DND-41 (cell line): ENCODE measurements around the gene PRAME.

Experiments
- ATAC-seq: fragments of 200-7000 bp; cut with Tn5 transposase; 3 replicates; pipeline ENCODE4 v1.9.1; 2021; ENCODE audit warnings: low read depth; ENCODE audit not compliant: insufficient read depth
- DNase-seq: peaks from one replicate; pipeline ENCODE4 v3.0.0-alpha.2; 2020
- H2AFZ ChIP-seq: 2 replicates; pipeline ENCODE4 v1.6.0; 2012; ENCODE audit warnings: low read depth, low read length
- H3K27ac ChIP-seq: 2 replicates; pipeline ENCODE4 v1.5.1; 2012; ENCODE audit warnings: low read length, inconsistent platforms
- H3K27me3 ChIP-seq: fragments of 200-600 bp; sonication (generic); 2 replicates; pipeline ENCODE4 v1.6.0; 2012; ENCODE audit warnings: low read length, mild to moderate bottlenecking, inconsistent platforms; ENCODE audit not compliant: insufficient read depth, poor library complexity
- H3K36me3 ChIP-seq: 2 replicates; pipeline ENCODE4 v1.5.1; 2012; ENCODE audit warnings: low read length, inconsistent platforms; ENCODE audit not compliant: insufficient read depth
- H3K4me1 ChIP-seq: 2 replicates; pipeline ENCODE4 v1.5.1; 2012; ENCODE audit warnings: mild to moderate bottlenecking, low read length; ENCODE audit not compliant: insufficient read depth
- H3K4me2 ChIP-seq: 2 replicates; pipeline ENCODE4 v1.6.0; 2012; ENCODE audit warnings: mild to moderate bottlenecking, moderate library complexity, low read length, inconsistent platforms; ENCODE audit not compliant: insufficient read depth
- H3K4me3 ChIP-seq, 2 experiments: fragments of 200-600 bp in 1 of 2; shearing (Covaris generic) in 1 of 2; 2 replicates each; pipeline ENCODE4 v1.5.1; 2012 to 2016; ENCODE audit warnings: inconsistent platforms in 2 of 2, low read length in 2 of 2, mild to moderate bottlenecking in 2 of 2, low read depth in 1 of 2, moderate library complexity in 1 of 2
- H3K79me2 ChIP-seq: 2 replicates; pipeline ENCODE4 v1.6.0; 2012; ENCODE audit warnings: low read length, inconsistent platforms; ENCODE audit not compliant: insufficient read depth
- H3K9ac ChIP-seq: 2 replicates; pipeline ENCODE4 v1.6.0; 2012; ENCODE audit warnings: low read depth, mild to moderate bottlenecking, inconsistent platforms, low read length, moderate library complexity
- H3K9me3 ChIP-seq: 2 replicates; pipeline ENCODE4 v1.5.1; 2012; ENCODE audit warnings: low read length, moderate library complexity, mild to moderate bottlenecking, inconsistent platforms; ENCODE audit not compliant: insufficient read depth, severe bottlenecking
- H4K20me1 ChIP-seq: 2 replicates; pipeline ENCODE4 v1.6.0; 2012; ENCODE audit warnings: low read length; ENCODE audit not compliant: insufficient read depth
- CTCF ChIP-seq: IDR thresholded peaks from 2 replicates; pipeline ENCODE4 v1.5.1; 2012; ENCODE audit warnings: borderline replicate concordance, low read length, moderate library complexity, mild to moderate bottlenecking; ENCODE audit not compliant: poor library complexity, severe bottlenecking; ENCODE audit errors: extremely low read depth
- EZH2 ChIP-seq: IDR thresholded peaks from 3 replicates; pipeline ENCODE4 v1.6.1; 2012; ENCODE audit warnings: borderline replicate concordance, low read depth, mild to moderate bottlenecking, moderate library complexity, low read length, inconsistent platforms; ENCODE audit not compliant: severe bottlenecking

PRAME gene

DNA sequence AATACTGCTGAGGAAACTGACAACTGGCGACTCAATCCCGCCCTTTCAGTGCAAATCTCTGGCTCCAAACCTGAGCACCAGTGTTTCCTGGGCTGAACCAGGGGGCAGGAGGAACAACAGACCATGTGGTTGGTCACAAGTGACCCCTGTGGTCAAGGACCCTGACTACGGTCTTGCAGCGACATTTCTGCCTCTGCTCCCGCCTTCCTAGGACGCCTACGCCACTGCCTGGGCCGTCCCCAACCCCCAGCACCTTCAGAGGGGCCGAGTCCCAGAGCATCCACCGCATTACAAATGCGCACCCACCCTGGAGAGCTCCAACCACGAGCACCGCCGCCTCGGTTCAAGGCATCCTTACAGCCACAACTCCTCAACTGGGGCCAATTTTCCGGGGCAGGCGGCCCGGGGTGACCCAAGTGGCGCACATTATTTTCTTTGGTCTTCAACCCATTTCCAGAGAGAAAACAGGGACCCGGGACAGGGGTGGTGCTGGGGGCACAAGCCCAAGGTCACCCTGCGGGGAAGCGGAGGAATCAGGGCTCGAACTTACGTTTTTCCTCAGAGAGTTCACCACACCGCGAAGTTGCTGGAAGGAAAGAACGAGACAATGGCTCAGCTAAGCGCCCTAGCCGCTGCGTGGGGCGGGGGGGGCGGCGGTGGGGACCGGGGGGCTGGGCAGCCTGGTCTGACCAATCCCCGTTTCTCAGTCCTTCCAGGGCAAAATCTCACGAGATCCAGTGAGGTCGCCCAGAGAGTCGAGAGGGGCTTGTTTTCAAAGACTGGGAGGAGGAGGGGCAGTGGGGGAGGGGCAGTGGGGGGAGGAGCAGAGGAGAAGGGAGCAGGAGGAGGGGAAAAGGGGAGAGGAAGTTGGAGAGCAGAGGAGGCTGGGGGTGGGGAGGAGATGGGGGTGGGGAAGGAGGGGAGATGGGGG, 1.8 kb downstream of the PRAME start:
- H3K9me3 ChIP-seq = no peaks in the 10 kb centered on the region
- H3K4me2 ChIP-seq = no peak overlapping the region
- no peaks in the 10 kb centered on the region for H3K79me2 ChIP-seq
- H4K20me1 ChIP-seq = no peaks in the 10 kb centered on the region
- H3K27me3 ChIP-seq = peaks cover 3% of the 10 kb centered on the region
- no peak overlapping the region for H3K9ac ChIP-seq
- ATAC-seq (no peak), DNase-seq (no peak)
- no peak overlapping the region for H3K4me3 ChIP-seq
- no peak overlapping the region for H3K27ac ChIP-seq
- H3K36me3 ChIP-seq = no peaks in the 10 kb centered on the region
- TF ChIP-seq CTCF = no peak
- TF ChIP-seq EZH2 = no peak
- peaks cover 10% of the 10 kb centered on the region; the same call in 1 of the 2 replicates for H3K4me1 ChIP-seq
- no peak overlapping the region for H2AFZ ChIP-seq

- H3K79me2 ChIP-seq = no peaks in the 10 kb centered on the region
- TF ChIP-seq CTCF = no peak
- no peak for TF ChIP-seq EZH2
- ATAC-seq = no peak
- H3K9ac ChIP-seq = no peak overlapping the region
- H3K4me2 ChIP-seq = no peak overlapping the region
- no peak for DNase-seq
- H3K4me1 ChIP-seq = peaks cover 10% of the 10 kb centered on the region; the same call in 1 of the 2 replicates
- H3K9me3 ChIP-seq = no peaks in the 10 kb centered on the region
- H3K4me3 ChIP-seq = no peak overlapping the region
- no peaks in the 10 kb centered on the region for H4K20me1 ChIP-seq
- no peaks in the 10 kb centered on the region for H3K36me3 ChIP-seq
- peaks cover 3% of the 10 kb centered on the region for H3K27me3 ChIP-seq
- no peak overlapping the region for H3K27ac ChIP-seq
- no peak overlapping the region for H2AFZ ChIP-seq
Measured at GRCh38 chr22:22556578-22556977, 2.5 kb downstream of the PRAME start.

- no peak overlapping the region for H2AFZ ChIP-seq
- no peak overlapping the region for H3K9ac ChIP-seq
- TF ChIP-seq CTCF = no peak
- TF ChIP-seq EZH2 = no peak
- H3K27me3 ChIP-seq = peaks cover 3% of the 10 kb centered on the region
- H3K4me3 ChIP-seq = no peak overlapping the region
- peaks cover 10% of the 10 kb centered on the region; the same call in 1 of the 2 replicates for H3K4me1 ChIP-seq
- no peaks in the 10 kb centered on the region for H4K20me1 ChIP-seq
- H3K9me3 ChIP-seq = no peaks in the 10 kb centered on the region
- no peaks in the 10 kb centered on the region for H3K36me3 ChIP-seq
- DNase-seq (no peak), ATAC-seq (no peak)
- H3K4me2 ChIP-seq = no peak overlapping the region
- no peaks in the 10 kb centered on the region for H3K79me2 ChIP-seq
- H3K27ac ChIP-seq = no peak overlapping the region
Measured at GRCh38 chr22:22555596-22555995, 3.5 kb downstream of the PRAME start.
